Nephron (organoid): ENCODE measurements around the gene TMEM135.

ENCODE experiments used
- H3K27ac Mint-ChIP-seq, 3 experiments: 2 replicates each; pipeline ENCODE4 v1.8.0; 2020; ENCODE audit warnings: mixed read lengths in 3 of 3, mild to moderate bottlenecking in 2 of 3, moderate library complexity in 1 of 3
- H3K27me3 Mint-ChIP-seq: 2 replicates; pipeline ENCODE4 v1.8.0; 2021; ENCODE audit warnings: low read depth, mild to moderate bottlenecking, moderate library complexity, mixed read lengths
- H3K36me3 Mint-ChIP-seq: 2 replicates; pipeline ENCODE4 v1.8.0; 2020; ENCODE audit warnings: low read depth, mixed read lengths
- H3K4me1 Mint-ChIP-seq: 2 replicates; pipeline ENCODE4 v1.8.0; 2020; ENCODE audit warnings: mixed read lengths
- H3K4me3 Mint-ChIP-seq, 3 experiments: 2 replicates each; pipeline ENCODE4 v1.8.0; 2020; ENCODE audit warnings: mild to moderate bottlenecking in 3 of 3, mixed read lengths in 3 of 3, moderate library complexity in 2 of 3
- H3K9me3 Mint-ChIP-seq: 2 replicates; pipeline ENCODE4 v1.8.0; 2020; ENCODE audit warnings: mixed read lengths
- CTCF ChIP-seq, 3 experiments: fragments of 200-600 bp; sonication (generic); IDR thresholded peaks; one replicate each; pipeline ENCODE4 v1.5.0; 2021; ENCODE audit warnings: antibody characterized with exemption in 3 of 3; ENCODE audit not compliant: unreplicated experiment in 3 of 3

TMEM135 gene

GRCh38 chr11:87076874-87077429 lies 39.2 kb downstream of the TMEM135 start:
- peaks cover 5% of the 10 kb centered on the region for H3K9me3 Mint-ChIP-seq
- H3K27me3 Mint-ChIP-seq, result no peaks in the 10 kb centered on the region
- H3K27ac Mint-ChIP-seq, result no peak overlapping the region
- no peak for TF ChIP-seq CTCF (IDR thresholded peaks at IDR 0.05; ENCODE audit: unreplicated experiment in 3 of 3)
- H3K36me3 Mint-ChIP-seq, result peaks cover 46% of the 10 kb centered on the region
- no peak overlapping the region for H3K4me3 Mint-ChIP-seq
- H3K4me1 Mint-ChIP-seq, result peaks cover 4% of the 10 kb centered on the region

GRCh38 chr11:87081358-87081757 lies 43.6 kb downstream of the TMEM135 start:
- no peak for TF ChIP-seq CTCF (IDR thresholded peaks at IDR 0.05; ENCODE audit: unreplicated experiment in 3 of 3)
- Mint-ChIP-seq H3K36me3 (peaks cover 49% of the 10 kb centered on the region), H3K27ac (no peak overlapping the region), H3K27me3 (no peaks in the 10 kb centered on the region), H3K4me3 (no peak overlapping the region), H3K9me3 (peaks cover 14% of the 10 kb centered on the region), H3K4me1 (peaks cover 4% of the 10 kb centered on the region)

GRCh38 chr11:87082590-87082989 lies 44.9 kb downstream of the TMEM135 start:
- peaks cover 49% of the 10 kb centered on the region for H3K36me3 Mint-ChIP-seq
- H3K9me3 Mint-ChIP-seq, result peaks cover 22% of the 10 kb centered on the region
- TF ChIP-seq CTCF (IDR thresholded peaks at IDR 0.05; ENCODE audit: unreplicated experiment in 3 of 3), result no peak
- H3K27me3 Mint-ChIP-seq, result no peaks in the 10 kb centered on the region
- H3K4me3 Mint-ChIP-seq, result no peak overlapping the region
- peak overlapping the region in 2 of 3 experiments; percentile 7 to 19 for H3K27ac Mint-ChIP-seq
- peaks cover 4% of the 10 kb centered on the region for H3K4me1 Mint-ChIP-seq

GRCh38 chr11:87083029-87083428 lies 45.3 kb downstream of the TMEM135 start:
- no peaks in the 10 kb centered on the region for H3K27me3 Mint-ChIP-seq
- H3K36me3 Mint-ChIP-seq, result peaks cover 51% of the 10 kb centered on the region
- no peak overlapping the region for H3K4me3 Mint-ChIP-seq

GRCh38 chr11:87092159-87092558 lies 54.4 kb downstream of the TMEM135 start:
- Mint-ChIP-seq H3K27ac (no peak overlapping the region), H3K9me3 (peaks cover 28% of the 10 kb centered on the region), H3K4me3 (no peak overlapping the region), H3K36me3 (peaks cover 74% of the 10 kb centered on the region), H3K27me3 (no peaks in the 10 kb centered on the region), H3K4me1 (no peaks in the 10 kb centered on the region)
- no peak for TF ChIP-seq CTCF (IDR thresholded peaks at IDR 0.05; ENCODE audit: unreplicated experiment in 3 of 3)

More at GRCh38 chr11:87083029-87083428, 45.3 kb downstream of the TMEM135 start:
- Mint-ChIP-seq H3K9me3 (peaks cover 21% of the 10 kb centered on the region), H3K4me1 (peaks cover 4% of the 10 kb centered on the region), H3K27ac (peak overlapping the region in 1 of 3 experiments; percentile 52)
- TF ChIP-seq CTCF (IDR thresholded peaks at IDR 0.05; ENCODE audit: unreplicated experiment in 3 of 3), result no peak

- no peaks in the 10 kb centered on the region for H3K4me1 Mint-ChIP-seq
- no peak overlapping the region for H3K27ac Mint-ChIP-seq
- TF ChIP-seq CTCF (IDR thresholded peaks at IDR 0.05; ENCODE audit: unreplicated experiment in 3 of 3), result no peak
- H3K27me3 Mint-ChIP-seq, result no peaks in the 10 kb centered on the region
- no peak overlapping the region for H3K4me3 Mint-ChIP-seq
- H3K9me3 Mint-ChIP-seq, result peaks cover 25% of the 10 kb centered on the region
- H3K36me3 Mint-ChIP-seq, result peaks cover 73% of the 10 kb centered on the region
Measured at GRCh38 chr11:87092567-87092966, 54.8 kb downstream of the TMEM135 start.
